B cell (primary cell): Measurements from ENCODE around the gene CFAP47.

ENCODE experiments used
- EZH2 ChIP-seq: IDR thresholded peaks from 2 replicates; pipeline ENCODE4 v1.6.1; 2012; ENCODE audit warnings: borderline replicate concordance, low read depth, mild to moderate bottlenecking, moderate library complexity, low read length; ENCODE audit not compliant: insufficient read depth, poor library complexity, severe bottlenecking
- TF ChIP-seq, protein P1 (sequence below): fragments of 200-600 bp; IDR thresholded peaks from one replicate; pipeline ENCODE4 v1.8.0; 2022; ENCODE audit warnings: antibody characterized with exemption, mild to moderate bottlenecking

DNA sequence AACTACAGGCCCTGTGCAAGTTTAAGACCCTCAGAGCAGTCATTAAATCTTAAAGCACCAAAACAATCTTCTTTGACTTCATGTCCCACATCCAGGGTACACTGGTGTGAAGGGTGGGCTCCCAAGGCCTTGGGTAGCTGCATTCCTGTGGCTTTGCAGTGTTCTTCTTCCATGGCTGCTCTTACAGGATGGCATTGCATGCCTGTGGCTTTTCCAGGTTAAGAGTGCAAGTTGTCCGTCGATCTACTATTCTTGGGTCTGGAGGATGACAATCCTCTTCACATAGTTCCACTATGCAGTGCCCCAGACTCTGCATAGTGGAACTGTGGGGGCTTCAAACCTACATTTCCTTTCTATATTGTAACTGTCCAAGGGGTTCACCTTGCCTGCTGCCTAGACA, 494.5 kb downstream of the CFAP47 start:
- TF ChIP-seq, protein P1, sequence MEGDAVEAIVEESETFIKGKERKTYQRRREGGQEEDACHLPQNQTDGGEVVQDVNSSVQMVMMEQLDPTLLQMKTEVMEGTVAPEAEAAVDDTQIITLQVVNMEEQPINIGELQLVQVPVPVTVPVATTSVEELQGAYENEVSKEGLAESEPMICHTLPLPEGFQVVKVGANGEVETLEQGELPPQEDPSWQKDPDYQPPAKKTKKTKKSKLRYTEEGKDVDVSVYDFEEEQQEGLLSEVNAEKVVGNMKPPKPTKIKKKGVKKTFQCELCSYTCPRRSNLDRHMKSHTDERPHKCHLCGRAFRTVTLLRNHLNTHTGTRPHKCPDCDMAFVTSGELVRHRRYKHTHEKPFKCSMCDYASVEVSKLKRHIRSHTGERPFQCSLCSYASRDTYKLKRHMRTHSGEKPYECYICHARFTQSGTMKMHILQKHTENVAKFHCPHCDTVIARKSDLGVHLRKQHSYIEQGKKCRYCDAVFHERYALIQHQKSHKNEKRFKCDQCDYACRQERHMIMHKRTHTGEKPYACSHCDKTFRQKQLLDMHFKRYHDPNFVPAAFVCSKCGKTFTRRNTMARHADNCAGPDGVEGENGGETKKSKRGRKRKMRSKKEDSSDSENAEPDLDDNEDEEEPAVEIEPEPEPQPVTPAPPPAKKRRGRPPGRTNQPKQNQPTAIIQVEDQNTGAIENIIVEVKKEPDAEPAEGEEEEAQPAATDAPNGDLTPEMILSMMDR: no peak
- no peak for TF ChIP-seq EZH2
